ENCODE data around the gene ZHX3. TPM values are rescaled to one million over a fixed set of nuclear protein-coding genes. Genes with fewer than 3 reads are reported as not detected.

ZHX3 gene
- total and polyA plus RNA-seq, 2 donors (not counting 1 experiment from before 2014, with no cell fraction given) = 4.3 to 22.2 TPM

- H2AFZ ChIP-seq (ENCODE audit: insufficient read depth, low read depth, low read length, poor library complexity, severe bottlenecking) = no peak overlapping the region
- Mint-ChIP-seq H3K4me1 (no peaks in the 10 kb centered on the region), H3K27ac (no peak overlapping the region), H3K27me3 (peaks cover 8% of the 10 kb centered on the region), H3K4me3 (no peak overlapping the region), H3K9me3 (ENCODE audit: insufficient read depth) (no peaks in the 10 kb centered on the region)
- DNase-seq (no peak), ATAC-seq (ENCODE audit: low read depth) (no peak)
- no peak overlapping the region for H3K27ac ChIP-seq (ENCODE audit: low read length in 2 of 2)
- POLR2A ChIA-PET = no interaction called here
- H3K79me2 ChIP-seq (ENCODE audit: control insufficient read depth, insufficient read depth, low read length) = no peaks in the 10 kb centered on the region
- intact Hi-C loops (cut with micrococcal nuclease) = no loop called here
- H3K9me3 ChIP-seq (ENCODE audit: control extremely low read depth in 1 of 3, control insufficient read depth in 2 of 3, insufficient read depth in 1 of 3, low read length in 2 of 3) = no peaks in the 10 kb centered on the region
- H3K27me3 ChIP-seq (replicated peaks in 1 of 4; ENCODE audit: control extremely low read depth in 1 of 4, control insufficient read depth in 3 of 4, insufficient read depth in 4 of 4, low read length in 3 of 4) = no peaks in the 10 kb centered on the region
- WGBS (ENCODE audit: insufficient coverage) = 88% methylated on average over 13 of the region's 13 CpGs
- H3K36me3 ChIP-seq (replicated peaks in 1 of 2; ENCODE audit: control extremely low read depth in 1 of 2, control insufficient read depth in 1 of 2, extremely low read depth in 1 of 2, insufficient read depth in 2 of 2, low read length in 1 of 2) = no peaks in the 10 kb centered on the region
- H3K4me2 ChIP-seq (replicated peaks; ENCODE audit: low read depth, low read length, poor library complexity, severe bottlenecking) = no peak overlapping the region
- no peaks in the 10 kb centered on the region for H4K20me1 ChIP-seq (ENCODE audit: control insufficient read depth, insufficient read depth, low read length, poor library complexity, severe bottlenecking)
- no peak for TF ChIP-seq EZH2 (IDR thresholded peaks at IDR 0.05; ENCODE audit: borderline replicate concordance, insufficient read depth, low read depth, low read length, poor library complexity, severe bottlenecking)
- TF ChIP-seq, protein P1, sequence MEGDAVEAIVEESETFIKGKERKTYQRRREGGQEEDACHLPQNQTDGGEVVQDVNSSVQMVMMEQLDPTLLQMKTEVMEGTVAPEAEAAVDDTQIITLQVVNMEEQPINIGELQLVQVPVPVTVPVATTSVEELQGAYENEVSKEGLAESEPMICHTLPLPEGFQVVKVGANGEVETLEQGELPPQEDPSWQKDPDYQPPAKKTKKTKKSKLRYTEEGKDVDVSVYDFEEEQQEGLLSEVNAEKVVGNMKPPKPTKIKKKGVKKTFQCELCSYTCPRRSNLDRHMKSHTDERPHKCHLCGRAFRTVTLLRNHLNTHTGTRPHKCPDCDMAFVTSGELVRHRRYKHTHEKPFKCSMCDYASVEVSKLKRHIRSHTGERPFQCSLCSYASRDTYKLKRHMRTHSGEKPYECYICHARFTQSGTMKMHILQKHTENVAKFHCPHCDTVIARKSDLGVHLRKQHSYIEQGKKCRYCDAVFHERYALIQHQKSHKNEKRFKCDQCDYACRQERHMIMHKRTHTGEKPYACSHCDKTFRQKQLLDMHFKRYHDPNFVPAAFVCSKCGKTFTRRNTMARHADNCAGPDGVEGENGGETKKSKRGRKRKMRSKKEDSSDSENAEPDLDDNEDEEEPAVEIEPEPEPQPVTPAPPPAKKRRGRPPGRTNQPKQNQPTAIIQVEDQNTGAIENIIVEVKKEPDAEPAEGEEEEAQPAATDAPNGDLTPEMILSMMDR (IDR thresholded peaks at IDR 0.05) = no peak
- CTCF ChIA-PET = interaction anchor here (0.5 to 1.4 kb wide), 2 partner anchors 176 to 201 kb away, joined by 3 to 5 read pairs; no protein-coding TSS in a partner anchor
- no peak overlapping the region for H3K9ac ChIP-seq (ENCODE audit: low read length)
- no peaks in the 10 kb centered on the region for H3K4me1 ChIP-seq (ENCODE audit: control insufficient read depth in 2 of 2, insufficient read depth in 2 of 2, low read length in 2 of 2)
- H3K4me3 ChIP-seq (ENCODE audit: control extremely low read depth in 1 of 5, extremely low read depth in 1 of 5, insufficient read depth in 1 of 5, low read depth in 2 of 5, low read length in 4 of 5) = no peak overlapping the region
These were observed 31.1 kb upstream of the ZHX3 start for GRCh38 chr20:41348430-41349172.

Data from B cell (primary cell).